22Rv1 (cell line): ENCODE measurements around the gene CYSRT1.

ENCODE experiments used
- H3K27ac ChIP-seq: fragments of 450-650 bp; 2 replicates; pipeline ENCODE4 v1.5.1; 2017
- ZFX ChIP-seq: fragments of 450-650 bp; IDR thresholded peaks from 2 replicates; pipeline ENCODE4 v1.6.1; 2017; ENCODE audit warnings: antibody characterized with exemption, borderline replicate concordance
- TF ChIP-seq, protein P1 (sequence below): fragments of 450-650 bp; IDR thresholded peaks from 2 replicates; pipeline ENCODE4 v1.5.1; 2017; ENCODE audit warnings: mild to moderate bottlenecking

The CYSRT1 gene

DNA sequence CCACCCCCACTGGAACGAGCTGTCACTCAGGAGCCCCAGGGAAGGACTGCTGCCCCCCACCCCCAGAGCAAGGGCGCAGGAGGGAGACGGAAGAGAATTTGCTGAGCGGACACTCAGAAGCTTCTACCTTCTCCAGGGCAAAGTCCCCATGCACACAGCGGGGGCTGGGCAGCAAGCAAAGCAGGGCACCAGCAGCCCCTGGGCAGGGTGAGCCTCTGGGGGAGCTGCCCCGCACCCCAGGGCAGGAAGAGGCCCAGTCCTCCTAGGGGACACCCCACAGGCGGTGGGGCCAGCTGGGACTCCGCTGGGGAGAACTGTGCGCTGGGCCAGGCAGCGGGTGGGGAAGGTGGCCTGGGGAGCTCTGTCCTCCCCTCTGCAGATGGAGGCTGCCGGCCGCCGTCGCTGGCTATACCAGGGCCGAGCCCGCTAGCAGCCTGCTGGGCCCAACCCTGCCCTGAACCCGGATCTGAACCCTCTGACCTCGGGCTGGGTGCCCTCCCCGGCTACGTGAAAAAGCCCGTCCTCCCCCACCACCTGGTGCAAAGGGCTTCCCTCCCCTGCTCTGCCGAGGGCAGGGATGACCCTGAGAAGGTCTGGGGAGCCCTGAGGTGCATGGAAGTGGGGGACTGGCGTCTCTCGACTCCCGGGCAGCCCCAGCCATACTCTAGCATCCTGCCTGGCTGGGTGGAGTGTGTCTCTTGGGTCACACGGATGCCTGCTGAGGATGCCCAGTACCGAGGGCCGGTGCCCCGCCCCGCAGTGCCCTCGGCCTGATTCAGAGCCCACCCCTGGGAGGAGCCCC, 5.1 kb downstream of the CYSRT1 start:
- TF ChIP-seq, protein P1, sequence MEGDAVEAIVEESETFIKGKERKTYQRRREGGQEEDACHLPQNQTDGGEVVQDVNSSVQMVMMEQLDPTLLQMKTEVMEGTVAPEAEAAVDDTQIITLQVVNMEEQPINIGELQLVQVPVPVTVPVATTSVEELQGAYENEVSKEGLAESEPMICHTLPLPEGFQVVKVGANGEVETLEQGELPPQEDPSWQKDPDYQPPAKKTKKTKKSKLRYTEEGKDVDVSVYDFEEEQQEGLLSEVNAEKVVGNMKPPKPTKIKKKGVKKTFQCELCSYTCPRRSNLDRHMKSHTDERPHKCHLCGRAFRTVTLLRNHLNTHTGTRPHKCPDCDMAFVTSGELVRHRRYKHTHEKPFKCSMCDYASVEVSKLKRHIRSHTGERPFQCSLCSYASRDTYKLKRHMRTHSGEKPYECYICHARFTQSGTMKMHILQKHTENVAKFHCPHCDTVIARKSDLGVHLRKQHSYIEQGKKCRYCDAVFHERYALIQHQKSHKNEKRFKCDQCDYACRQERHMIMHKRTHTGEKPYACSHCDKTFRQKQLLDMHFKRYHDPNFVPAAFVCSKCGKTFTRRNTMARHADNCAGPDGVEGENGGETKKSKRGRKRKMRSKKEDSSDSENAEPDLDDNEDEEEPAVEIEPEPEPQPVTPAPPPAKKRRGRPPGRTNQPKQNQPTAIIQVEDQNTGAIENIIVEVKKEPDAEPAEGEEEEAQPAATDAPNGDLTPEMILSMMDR: no peak
- no peak for TF ChIP-seq ZFX
- H3K27ac ChIP-seq: no peak overlapping the region

DNA sequence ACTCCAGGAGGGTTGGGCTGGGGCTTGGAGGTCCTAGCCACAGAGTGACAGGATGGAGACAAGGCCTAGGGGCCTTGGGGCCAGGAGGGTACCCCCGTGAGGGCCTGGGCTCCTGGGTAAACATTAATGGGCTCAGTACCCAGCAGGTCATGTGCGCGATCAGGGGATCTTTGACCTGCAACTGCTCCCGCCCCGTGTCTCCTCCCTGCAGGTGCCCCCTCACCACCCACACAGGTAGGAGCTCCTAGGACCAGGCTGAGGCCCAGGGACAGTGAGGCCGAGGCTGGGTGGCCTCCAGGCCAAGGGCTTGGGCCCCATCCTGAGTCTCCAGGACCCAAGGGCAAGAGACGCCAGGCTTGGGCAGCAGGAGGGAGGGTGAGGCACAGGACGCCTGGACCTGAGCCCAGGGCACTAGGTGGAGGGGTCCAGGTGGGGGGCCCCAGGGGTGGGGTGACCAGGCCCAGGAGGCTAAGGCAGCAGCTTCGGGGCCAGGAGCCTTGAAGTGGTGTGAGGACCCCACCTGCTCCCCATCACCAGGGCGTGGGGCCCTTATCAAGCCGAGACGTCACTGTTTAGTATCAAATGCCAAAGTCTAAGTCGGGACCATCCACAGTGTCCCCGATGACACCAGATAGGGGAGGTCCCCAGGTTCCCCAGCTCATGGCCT, 5.9 kb downstream of the CYSRT1 start, which contains the start of gene SLC34A3:
Gene SLC34A3, plus strand, starts transcription at position 197 of the 667 bp plus-strand sequence. CDS start 802 bp downstream, outside the sequence.
- H3K27ac ChIP-seq: no peak within 1 kb of the TSS
- no peak for TF ChIP-seq ZFX
- TF ChIP-seq, protein P1: no peak

DNA sequence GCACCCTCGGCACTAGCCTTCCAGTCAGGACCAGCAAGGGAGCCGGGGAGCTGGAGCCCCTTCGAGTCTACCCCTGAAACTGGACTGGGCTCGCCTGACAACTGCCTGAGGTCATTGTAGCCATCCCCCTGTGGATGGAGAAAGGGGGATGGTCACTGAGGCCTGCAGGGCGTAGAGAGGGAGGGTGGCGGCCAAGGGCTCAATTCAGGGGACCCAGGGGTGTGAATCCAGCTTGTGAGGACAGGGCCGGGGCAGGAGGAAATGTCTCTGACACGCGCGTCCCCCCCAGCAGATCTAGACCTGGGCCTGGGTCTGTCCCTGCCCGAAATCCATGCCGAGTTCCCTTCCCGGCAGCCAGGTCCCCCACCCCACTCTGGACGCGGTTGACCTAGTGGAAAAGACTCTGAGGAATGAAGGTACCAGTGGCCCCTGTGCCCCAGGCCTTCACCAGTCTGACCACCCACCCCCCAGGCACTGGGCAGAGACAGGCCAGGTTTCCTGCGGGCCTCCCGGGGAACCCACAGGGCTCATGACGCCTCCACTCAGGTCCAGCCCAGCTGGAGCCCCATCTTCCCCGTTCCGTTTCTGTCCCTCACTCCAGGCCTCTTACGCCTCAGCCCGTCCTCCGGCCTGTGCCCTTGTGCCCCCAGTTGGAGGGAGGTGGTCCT, 6.5 kb downstream of the CYSRT1 start:
- TF ChIP-seq, protein P1: no peak
- no peak for TF ChIP-seq ZFX
- H3K27ac ChIP-seq: no peak overlapping the region

DNA sequence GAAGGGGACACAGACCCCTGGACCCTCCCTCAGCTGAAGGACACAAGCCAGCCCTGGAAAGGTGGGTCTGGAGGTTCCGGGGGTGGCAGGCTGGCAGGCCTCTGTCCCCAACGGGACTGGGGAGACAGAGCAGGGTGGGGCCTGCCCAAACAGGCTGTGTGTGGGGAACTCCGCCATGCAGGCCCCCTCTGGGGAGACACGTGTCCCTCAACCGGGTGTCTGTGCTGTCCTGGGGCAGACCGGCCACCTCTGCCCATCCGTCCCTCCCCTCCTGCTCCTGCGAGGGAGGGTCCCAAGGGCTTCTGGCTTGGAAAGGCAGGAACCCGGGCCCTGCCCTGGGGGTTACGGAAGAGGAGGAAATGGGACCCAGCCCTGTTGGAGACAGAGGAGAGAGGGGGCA, 7.1 kb downstream of the CYSRT1 start:
- TF ChIP-seq ZFX: no peak
- TF ChIP-seq, protein P1: no peak
- H3K27ac ChIP-seq: peak overlapping the region; percentile 48

DNA sequence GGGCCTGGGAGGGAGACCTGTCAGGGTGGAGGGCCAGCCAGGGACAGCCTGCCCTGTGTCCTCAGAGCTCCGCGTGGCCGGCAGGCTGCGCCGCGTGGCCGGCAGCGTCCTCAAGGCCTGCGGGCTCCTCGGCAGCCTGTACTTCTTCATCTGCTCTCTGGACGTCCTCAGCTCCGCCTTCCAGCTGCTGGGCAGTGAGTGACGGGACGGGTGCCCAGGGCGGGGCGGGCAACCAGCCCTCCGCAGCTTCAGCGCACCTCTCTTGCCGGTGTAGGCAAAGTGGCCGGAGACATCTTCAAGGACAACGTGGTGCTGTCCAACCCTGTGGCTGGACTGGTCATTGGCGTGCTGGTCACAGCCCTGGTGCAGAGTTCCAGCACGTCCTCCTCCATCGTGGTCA, 7.5 kb downstream of the CYSRT1 start:
- TF ChIP-seq ZFX: no peak
- peak overlapping the region; percentile 48 for H3K27ac ChIP-seq

DNA sequence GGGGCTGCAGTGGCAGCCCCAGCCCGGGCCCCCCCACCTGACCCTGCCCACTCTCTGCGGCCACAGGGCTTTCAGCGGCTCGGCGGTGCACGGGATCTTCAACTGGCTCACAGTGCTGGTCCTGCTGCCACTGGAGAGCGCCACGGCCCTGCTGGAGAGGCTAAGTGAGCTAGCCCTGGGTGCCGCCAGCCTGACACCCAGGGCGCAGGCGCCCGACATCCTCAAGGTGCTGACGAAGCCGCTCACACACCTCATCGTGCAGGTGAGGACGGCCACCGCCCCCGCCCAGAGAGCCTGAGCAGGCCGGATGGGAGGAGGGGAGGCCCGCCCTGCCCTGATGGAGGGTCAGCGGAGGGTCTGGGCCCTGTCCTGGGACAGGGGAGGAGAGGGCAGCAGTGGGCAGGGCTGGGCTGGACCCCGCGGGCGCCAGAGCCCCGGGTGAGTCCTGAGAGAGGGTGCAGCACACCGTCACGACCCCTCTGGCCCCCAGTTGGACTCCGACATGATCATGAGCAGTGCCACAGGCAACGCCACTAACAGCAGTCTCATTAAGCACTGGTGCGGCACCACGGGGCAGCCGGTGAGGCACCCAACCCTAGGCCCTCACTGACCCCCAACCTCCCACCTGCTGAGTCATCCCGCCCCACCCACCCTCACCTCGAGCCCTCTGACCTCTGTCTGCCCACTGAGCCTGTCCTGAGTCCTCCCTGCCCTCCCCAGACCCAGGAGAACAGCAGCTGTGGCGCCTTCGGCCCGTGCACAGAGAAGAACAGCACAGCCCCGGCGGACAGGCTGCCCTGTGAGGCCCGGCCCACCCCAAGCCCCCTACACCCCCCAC, 8.4 kb downstream of the CYSRT1 start:
- no peak overlapping the region for H3K27ac ChIP-seq
- TF ChIP-seq, protein P1: no peak
- no peak for TF ChIP-seq ZFX

DNA sequence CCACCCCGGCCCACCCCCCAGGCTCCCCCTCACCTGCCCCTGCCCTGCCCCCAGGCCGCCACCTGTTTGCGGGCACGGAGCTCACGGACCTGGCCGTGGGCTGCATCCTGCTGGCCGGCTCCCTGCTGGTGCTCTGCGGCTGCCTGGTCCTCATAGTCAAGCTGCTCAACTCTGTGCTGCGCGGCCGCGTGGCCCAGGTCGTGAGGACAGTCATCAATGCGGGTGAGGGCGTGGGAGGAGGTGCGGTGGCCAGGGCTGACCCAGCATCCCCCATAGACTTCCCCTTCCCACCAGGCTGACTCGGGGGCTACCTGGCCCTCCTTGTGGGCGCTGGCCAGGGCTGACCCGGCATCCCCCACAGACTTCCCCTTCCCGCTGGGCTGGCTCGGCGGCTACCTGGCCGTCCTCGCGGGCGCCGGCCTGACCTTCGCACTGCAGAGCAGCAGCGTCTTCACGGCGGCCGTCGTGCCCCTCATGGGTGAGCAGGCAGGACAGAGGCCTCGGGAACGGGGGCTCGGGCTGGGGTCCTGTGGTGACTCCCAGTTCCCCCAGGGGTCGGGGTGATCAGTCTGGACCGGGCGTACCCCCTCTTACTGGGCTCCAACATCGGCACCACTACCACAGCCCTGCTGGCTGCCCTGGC, 9.2 kb downstream of the CYSRT1 start:
- no peak overlapping the region for H3K27ac ChIP-seq
- TF ChIP-seq, protein P1: no peak
